HG03135 (cell line): ENCODE measurements around the gene ATP8B4.
"Not testable (repeated sequence)": the region's sequence is repeated elsewhere in the genome, so short reads cannot be mapped to it uniquely, and the experiment has no call there.

Source experiments
- ATAC-seq: cut with Tn5 transposase; IDR thresholded peaks from one replicate; pipeline ENCODE4 v1.9.1; 2021; ENCODE audit warnings: mild to moderate bottlenecking, moderate library complexity; ENCODE audit not compliant: unreplicated experiment

ATP8B4 gene

GRCh38 chr15:49977306-49977705 is 141.7 kb downstream of the ATP8B4 start:
- ATAC-seq = no peak

GRCh38 chr15:49964551-49964950 is 154.5 kb downstream of the ATP8B4 start:
- no peak for ATAC-seq

GRCh38 chr15:49964061-49964460 is 155.0 kb downstream of the ATP8B4 start:
- ATAC-seq = no peak

- ATAC-seq = not testable (repeated sequence)
Measured at GRCh38 chr15:49963033-49963772, 155.8 kb downstream of the ATP8B4 start.

GRCh38 chr15:49962044-49962602 is 156.9 kb downstream of the ATP8B4 start:
- no peak for ATAC-seq

- no peak for ATAC-seq
Measured at GRCh38 chr15:49953421-49953820, 165.6 kb downstream of the ATP8B4 start.

- no peak for ATAC-seq
Measured at GRCh38 chr15:49946681-49947080, 172.4 kb downstream of the ATP8B4 start.

GRCh38 chr15:49934487-49934886 is 184.5 kb downstream of the ATP8B4 start:
- ATAC-seq = no peak

GRCh38 chr15:49927189-49927861 is 191.7 kb downstream of the ATP8B4 start:
- no peak for ATAC-seq

GRCh38 chr15:49926740-49927139 is 192.3 kb downstream of the ATP8B4 start:
- no peak for ATAC-seq

- ATAC-seq = no peak
Measured at GRCh38 chr15:49923671-49924070, 195.4 kb downstream of the ATP8B4 start.

GRCh38 chr15:49919034-49919433 is 200.0 kb downstream of the ATP8B4 start:
- ATAC-seq = no peak

GRCh38 chr15:49918121-49918520 is 200.9 kb downstream of the ATP8B4 start:
- no peak for ATAC-seq

GRCh38 chr15:49916998-49917397 is 202.0 kb downstream of the ATP8B4 start:
- no peak for ATAC-seq

GRCh38 chr15:49915822-49916221 is 203.2 kb downstream of the ATP8B4 start:
- no peak for ATAC-seq

- no peak for ATAC-seq
Measured at GRCh38 chr15:49908933-49909295, 210.1 kb downstream of the ATP8B4 start.

GRCh38 chr15:49908236-49908932 is 210.6 kb downstream of the ATP8B4 start:
- no peak for ATAC-seq

GRCh38 chr15:49906966-49907365 is 212.1 kb downstream of the ATP8B4 start:
- ATAC-seq = no peak

GRCh38 chr15:49905221-49905620 is 213.8 kb downstream of the ATP8B4 start:
- no peak for ATAC-seq

GRCh38 chr15:49904296-49904695 is 214.7 kb downstream of the ATP8B4 start:
- no peak for ATAC-seq

GRCh38 chr15:49902685-49903501 is 216.1 kb downstream of the ATP8B4 start:
- ATAC-seq = no peak
